GM21515 (cell line): Measurements from ENCODE around the gene PMAIP1.

Experiments
- ATAC-seq: cut with Tn5 transposase; IDR thresholded peaks from one replicate; pipeline ENCODE4 v1.9.1; 2021; ENCODE audit not compliant: unreplicated experiment

The PMAIP1 gene

DNA sequence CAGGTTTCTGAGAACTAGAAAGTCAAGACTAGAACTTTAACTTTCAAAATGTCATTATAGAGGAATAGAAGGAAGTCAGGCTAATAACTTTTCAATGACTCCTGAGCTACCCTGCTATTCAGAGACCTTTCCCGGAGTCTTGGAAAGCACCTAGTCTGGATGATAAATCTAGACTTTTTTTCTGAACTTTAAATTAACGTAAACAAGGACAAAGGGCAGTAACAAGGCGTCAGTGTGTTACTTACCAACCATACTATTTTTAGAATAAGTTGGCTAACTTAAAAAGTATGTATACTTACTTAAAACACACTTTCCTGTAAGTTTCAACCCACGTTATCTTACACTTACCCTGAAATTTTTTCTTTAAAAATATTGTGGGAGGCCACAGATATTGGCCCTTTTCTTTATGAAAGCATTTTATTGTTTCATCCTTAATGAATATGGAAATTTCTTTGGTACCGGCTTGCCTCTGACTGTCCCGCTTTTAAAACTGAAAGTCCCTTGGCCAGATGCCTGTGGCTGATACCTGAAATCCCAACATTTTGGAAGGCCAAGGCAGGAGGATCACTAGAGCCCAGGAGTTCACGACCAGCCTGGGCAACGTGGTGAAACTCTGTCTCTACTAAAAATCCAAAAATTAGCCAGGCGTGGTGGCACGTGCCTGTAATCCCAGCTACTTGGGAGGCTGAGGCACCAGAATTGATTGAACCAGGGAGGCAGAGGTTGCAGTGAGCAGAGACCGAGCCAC lies 9.7 kb downstream of the PMAIP1 start:
- ATAC-seq, result no peak

DNA sequence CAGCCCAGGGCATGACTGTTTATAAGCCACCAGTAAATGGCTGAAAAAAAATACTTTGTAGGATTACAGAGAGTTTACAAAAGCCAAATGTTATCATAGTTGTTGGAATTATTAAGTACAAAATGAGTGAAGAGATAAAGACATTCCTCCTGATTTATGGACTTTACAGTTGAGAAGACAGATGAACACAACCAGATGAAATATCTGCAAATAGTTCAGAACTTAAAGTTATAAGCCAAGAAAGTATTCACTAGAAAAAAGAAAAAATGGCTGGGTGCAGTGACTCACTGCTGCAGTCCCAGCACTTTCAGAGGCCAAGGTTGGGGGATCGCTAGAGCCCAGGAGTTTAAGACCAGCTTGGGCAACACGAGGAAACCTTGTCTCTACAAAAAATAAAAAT lies 11.2 kb downstream of the PMAIP1 start:
- ATAC-seq, result no peak

DNA sequence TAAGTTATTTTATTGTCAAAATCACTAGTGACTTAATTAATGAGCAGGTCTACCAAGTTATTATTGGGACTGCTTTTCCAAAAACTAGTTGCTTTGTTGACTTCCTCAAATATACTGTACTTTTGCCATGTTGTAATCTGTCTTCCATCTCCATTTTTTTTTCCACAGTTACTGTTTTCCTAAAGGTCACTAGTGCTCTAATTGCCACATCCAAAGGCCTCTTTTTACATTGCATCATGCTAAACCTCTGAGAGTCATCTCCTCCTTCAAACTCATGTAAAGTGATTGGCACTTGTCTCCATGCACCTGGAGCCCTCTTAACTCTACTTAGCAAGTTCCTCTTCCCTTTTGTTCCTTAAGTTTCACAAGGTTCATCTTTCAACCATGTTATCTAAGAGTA lies 11.8 kb downstream of the PMAIP1 start:
- no peak for ATAC-seq

DNA sequence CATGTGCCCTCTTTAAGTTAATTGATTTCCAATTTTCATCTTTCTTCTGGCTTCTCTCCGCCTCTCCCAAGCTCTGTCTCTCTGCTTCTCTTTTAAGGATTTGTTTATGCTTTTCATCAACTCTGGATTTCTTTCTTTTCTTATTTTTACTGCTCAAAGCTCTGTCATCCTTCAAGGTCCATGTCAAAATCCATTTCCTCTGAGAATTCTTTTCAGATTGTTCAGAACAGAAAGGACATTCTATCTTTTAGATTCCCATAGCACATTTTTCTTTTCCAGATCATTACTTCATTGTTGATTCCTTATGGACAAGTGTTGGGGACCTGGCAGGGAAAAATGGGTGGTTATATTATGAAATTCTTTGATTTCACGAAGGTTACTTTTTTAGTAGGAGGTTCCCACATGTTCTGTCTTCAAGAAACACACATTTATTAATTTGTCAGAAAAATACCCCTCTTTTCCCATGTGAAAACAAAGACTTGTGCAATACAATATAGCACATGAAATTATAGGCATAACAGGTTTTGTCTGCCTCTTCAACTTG lies 12.3 kb downstream of the PMAIP1 start:
- ATAC-seq, result no peak

DNA sequence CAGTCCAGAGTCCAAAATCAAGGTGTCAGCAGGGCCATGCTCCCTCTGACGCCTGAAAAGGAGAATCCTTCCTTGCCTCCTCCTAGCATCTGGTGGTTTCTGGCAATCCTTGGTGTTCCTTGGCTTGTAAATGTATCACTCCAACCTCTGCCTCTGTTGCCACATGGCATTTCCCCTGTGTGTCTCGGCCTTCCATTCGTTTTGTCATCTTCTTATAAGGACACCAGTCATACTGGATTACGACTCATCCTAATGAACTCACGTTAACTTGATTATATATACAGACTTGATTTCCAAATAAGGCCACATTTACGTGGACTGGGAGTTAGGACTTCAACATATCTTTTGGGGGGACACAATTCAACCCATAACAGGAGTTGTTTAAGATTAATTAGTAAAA lies 15.8 kb downstream of the PMAIP1 start:
- ATAC-seq, result no peak

DNA sequence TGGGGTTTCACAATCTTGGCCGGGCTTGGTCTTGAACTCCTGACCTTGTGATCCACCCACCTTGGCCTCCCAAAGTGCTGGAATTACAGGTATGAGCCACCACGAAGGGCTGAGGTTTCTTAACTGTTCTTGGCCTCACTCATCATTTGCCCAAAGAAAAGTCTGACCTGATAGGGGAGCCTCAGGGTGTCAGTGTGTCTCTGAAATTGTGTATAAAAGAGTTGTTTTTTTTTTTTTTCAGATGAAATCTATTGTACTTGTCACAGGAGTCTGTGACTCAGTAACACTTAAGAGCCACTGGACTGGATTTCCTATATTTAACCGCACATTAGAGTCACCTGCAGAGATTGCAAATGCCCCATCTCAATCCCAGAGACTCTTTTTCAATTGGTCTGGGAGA lies 16.9 kb downstream of the PMAIP1 start:
- no peak for ATAC-seq

DNA sequence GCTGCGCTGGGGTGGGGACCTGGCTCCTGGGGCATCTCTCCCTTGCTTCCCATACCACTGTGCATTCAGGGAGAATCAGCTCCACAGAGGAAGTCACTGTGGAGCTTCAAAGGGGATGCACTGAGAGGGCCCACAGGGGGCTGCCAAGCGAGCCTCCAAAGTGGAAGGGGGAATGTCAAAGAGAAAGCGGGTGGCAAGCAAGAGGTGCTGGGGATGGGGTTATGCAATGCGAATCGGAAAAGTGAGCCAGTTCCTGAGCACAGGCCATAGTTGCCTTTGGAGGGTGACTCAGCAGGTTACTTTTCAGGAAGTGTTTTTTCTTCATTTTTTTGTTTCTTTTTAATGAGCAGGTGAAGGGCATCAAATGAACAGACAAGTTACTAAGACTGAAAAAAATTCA lies 17.6 kb downstream of the PMAIP1 start:
- no peak for ATAC-seq

DNA sequence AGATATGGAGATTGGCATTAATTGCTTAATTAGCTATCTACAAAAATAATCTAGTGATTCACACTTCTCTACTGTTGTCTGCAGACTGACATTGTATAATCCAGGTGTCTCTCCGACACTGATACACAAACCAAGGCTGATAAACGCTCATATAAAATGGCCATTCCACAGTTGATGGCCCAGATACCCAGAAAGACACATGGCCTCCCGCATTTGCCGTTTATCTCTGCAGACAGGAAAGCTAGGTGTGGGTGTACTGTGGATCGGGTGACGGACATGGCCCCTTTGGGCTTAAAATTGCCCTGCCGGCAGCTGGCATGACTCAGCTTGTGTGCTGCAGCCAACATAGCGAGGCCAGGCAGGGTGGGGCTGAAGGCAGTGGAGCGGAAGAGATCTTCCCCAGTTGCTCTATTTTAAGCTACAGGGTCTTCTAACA lies 18.5 kb downstream of the PMAIP1 start:
- ATAC-seq, result peak; percentile 45

DNA sequence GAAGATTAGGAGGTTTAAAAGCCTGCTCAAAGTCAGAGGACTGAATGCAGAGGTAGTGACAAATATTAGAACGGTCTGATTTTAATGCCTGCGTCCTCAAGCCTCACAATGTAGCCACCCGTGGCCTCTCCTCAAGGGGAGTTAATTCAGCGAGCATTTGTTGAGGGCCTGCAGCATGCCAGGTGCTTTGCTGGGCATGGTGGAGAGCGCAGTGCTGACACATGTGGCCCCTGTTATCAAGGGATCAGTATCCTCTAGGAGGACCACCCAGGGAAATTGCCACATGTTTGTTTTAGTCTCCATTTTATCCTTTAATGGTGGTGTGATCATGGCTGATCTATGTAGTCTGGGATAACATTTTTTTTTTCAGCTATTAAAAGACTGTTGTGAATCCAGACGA lies 19.2 kb downstream of the PMAIP1 start:
- no peak for ATAC-seq

DNA sequence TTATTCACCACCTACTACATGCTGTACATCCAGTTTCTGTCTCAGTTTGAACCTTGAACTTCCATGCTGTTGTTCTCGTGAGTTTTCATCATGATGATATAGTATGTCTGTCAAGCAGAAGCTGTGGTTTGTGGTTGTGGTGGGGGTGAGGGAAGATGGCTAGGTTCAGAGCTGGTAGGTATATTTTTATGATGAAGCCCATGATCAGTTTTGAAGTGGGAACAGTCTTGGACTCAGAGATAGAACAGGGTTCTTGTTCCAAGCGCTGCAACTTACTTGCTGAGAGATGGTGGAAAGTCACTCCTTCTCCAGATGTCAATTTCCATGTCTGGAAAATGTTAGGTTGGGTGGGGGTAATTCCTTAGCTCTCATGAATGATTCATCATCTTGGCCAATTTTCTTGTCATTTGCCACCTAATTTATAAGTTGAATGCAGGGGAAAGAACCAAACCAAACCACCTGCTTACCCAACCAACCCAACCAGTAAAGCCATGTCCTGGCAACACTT lies 21.6 kb downstream of the PMAIP1 start:
- ATAC-seq, result no peak

DNA sequence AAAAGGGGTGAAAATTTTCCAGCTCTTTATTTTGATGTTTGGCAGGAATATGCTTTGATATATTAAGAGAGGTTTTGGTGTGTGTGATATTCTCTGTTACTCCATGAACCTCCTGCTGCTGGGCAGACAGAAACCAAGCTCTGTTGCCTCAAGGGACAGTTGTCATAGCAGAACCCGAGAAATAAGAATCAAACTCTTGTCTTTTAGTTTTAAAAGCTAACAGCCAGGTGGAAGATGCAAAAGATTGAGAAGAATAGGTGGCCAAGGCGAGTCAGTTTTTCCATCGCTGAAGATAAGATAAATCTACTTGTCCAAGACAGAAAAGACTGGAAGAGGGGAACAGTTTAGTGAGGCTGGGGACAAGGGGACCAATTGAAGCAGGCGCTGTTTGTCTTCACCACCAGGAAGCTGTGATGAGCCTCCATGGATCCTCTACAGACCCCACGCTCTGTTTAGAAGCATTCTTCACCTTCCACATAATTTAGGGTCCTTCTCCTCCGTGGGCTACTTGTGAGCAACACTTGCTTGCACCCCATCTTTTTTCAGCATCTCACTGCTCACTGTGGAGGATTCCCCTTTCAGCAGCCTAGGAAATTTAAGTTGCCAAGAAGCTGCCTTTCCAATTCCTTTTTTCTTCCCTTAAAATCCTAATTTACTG lies 23.9 kb downstream of the PMAIP1 start:
- ATAC-seq, result peak; percentile 43

DNA sequence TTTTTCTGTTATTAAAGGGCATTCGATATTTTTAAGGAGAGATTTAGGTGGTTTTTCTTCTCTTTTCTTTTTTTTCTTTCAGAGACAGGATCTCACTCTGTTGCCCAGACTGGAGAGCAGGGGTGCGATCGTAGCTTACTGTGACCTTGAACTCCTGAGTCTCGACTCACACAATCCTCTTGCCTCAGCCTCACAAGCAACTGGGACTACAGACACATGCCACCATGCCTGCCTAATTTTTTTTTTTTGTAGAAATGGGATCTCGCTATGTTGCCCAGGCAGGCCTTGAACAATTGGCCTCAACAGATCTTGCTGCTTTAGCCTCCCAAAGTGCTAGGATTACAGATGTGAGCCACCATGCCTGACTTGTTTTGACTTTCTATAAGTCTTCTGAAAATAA lies 26.3 kb downstream of the PMAIP1 start:
- no peak for ATAC-seq

DNA sequence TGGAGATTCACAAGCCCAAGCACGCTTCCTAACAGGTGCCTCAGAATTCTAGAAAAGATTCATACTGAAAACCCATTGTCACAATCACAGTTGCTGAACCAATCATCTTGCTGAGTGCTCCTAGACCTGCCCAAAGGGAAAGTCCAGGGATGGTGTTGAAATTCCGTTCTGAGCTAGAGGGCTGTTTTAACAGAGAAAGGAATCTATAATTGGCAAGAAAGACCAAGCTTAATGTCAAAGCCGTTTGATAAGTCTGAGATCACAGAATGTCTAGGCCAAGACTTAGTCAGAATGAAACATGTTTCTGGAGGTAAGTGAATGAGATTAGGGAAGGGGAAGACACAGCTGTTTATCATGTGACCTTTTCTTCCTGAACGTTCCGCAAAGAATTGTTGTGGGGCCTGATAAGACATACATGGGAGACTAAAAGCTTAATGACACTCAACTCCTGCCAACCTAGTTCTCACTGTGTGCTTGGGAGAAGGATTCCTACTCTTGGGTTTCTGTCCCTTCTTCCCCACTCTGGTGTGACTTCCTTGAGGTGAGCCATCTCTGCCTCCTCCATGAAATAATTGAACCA lies 27.5 kb downstream of the PMAIP1 start:
- peak; percentile 74 for ATAC-seq

DNA sequence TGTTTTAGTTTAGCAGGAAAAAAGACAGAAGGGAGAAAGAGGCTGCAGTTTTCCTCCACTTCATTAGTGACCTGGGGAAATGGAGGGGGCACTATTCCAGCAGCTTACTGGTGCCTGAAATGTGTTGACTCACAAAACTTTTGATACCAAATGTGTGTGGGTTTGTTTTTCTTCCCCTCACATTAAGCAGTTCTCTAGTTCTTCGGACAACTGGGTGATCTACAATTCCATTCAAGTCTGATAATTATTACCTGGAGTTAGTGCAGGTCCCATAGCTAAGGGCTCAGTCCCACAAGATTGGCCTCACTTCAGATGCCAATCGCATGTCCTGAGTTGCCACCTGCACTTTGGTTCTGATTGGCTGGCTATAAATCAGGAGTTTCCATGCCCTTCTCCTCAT lies 28.4 kb downstream of the PMAIP1 start:
- no peak for ATAC-seq

DNA sequence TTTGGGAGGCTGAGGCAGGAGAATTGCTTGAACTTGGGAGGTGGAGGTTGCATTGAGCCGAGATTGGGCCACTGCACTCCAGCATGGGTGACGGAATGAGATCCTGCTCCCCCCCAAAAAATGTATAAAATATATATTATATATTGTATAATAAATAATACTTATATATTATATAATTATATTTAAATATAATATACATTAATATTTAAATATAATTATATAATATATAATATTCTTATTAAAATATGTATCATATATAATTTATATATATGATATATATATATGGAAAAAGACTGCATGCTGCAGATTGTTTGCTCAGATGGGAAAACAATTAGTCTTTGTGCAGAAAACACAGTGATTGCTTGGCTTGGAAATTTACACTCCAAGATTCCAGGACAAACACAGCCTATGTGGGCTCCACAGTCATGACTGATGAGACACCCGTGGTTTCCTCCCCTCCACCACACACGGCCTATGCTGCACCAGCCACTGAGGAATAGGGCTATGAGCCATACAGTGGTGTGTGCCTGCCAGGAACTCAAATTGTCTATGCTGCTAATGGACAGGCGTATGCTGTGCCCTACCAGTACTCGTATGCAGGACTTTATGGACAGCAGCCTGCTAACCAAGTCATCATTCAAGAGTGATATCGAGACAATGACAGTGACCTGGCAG lies 30.0 kb downstream of the PMAIP1 start:
- ATAC-seq, result no peak

DNA sequence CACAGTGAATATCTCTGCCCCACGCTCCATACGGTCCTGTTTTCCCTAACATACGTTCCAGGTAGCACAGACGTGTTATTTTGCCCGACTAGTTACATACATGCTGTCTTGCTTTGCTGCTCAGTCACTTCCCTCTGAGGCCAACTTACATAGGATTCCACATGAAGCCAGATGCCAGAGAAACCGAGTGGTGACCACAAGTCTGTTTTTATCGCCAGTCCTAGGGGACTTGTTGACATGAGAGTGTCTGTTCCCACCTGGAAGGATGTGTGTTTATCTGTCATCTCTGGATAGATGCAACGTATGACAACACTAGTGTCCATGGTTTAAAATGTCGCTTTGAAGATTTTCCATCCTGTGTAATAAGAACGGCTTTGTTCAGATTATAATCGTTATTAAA lies 32.6 kb downstream of the PMAIP1 start:
- ATAC-seq, result no peak

DNA sequence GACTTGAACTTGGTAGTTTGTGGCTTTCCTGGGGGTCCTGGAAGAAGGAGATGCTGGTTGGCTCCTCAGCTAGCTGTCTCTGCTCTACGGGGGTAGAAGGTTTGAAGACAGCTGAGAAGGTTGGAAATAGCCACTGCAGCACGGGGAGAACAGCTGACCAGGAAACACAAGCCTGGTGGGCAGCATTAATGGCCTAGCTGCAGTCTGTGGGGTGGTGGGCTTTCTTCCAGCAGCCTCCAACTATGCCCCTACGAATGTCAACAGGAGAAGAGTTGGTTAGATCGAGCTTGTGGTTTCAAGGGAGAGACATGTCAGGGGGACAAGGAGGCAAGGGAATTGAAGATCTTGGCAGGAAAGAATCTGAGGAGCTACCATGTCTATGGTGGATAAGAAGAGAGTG lies 38.9 kb downstream of the PMAIP1 start:
- no peak for ATAC-seq

DNA sequence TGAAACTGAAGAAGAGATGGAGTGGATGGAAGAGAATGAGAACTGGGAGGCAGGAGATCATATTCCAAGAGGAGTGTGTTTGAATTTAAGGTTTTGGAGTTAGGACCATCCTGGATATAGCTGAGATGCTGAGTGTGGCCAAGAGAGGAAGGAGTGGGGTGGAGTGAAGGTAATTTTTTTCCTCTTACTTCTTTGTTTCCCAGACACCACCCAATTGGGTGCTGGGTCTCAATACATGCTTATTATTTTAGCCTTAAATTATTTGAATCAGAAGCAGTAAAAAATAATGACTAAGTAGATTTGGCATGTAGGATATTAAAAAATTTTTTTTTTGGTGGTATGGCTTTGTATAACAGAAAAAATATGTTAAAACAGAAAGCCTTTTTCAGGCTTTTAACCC lies 39.3 kb downstream of the PMAIP1 start:
- ATAC-seq, result no peak

DNA sequence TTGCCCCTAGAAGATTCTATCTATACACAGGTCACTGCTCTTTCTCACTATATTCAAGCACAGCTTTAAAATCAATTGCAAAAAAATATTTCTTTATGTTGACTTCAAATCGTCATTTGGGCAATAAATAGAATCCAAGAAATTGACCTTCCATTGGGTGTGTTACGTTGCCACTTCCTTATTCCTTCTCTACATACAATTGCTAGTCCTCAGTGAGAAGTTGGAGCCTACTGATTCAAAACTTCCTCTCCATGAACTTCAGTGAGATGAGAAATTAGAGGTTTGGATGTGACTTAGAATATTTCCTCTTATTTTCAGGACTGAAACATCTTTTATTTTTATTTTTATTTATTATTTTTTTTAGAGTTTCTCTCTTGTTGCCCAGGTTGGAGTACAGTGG lies 40.3 kb downstream of the PMAIP1 start:
- ATAC-seq, result no peak

DNA sequence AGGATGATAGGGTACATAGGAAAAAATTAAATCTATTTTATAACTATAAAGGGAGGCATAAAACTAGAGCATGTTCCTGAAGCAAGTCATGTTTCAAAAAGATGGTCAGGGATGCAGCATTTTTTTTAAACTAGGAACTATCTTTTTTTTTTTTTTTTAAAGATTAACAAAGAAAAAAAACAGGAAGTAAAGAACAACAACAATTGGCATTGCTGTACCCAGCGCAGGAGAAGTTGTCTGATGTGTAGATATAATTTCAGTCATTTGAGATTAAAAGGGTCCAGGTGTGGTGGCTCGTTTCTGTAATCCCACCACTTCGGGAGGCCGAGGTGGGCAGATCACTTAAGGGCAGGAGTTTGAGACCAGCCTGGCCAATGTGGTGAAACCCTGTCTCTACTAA lies 41.5 kb downstream of the PMAIP1 start:
- no peak for ATAC-seq

DNA sequence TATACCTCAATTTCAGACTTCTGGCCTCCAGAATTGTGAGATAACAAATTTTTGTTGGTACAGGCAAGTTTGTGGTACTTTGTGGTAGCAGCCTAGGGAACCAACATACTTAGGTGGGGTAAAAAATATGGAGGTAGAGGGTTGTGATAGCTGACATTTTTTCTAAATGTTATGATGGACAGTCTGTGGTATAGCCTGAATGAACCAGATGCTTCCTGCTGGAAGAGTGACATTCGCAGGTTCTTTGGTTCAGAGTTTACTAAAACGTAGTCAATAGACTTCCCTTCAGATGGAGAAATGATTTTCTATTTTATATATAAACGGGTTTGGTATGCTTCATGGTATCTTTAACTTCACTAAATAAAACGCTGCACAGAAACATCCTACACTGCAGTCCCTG lies 42.8 kb downstream of the PMAIP1 start:
- ATAC-seq, result no peak
